Stomach (tissue), 4 donors: Measurements from ENCODE around the gene PKHD1.

ENCODE experiments used
- CTCF ChIP-seq, 7 experiments: fragments of 450-650 bp in 4 of 7; fragments of 200-600 bp in 3 of 7; sonication (generic) in 3 of 7; IDR thresholded peaks; one replicate each; pipeline ENCODE4 v1.5.1; 2016 to 2019; ENCODE audit warnings: antibody characterized with exemption in 7 of 7, control low read depth in 2 of 7, mild to moderate bottlenecking in 1 of 7
- POLR2A ChIP-seq, 4 donors: fragments of 450-650 bp; IDR thresholded peaks; one replicate each; pipeline ENCODE4 v1.6.1; 2016; ENCODE audit warnings: antibody characterized with exemption in 4 of 4, control low read depth in 2 of 4, mild to moderate bottlenecking in 1 of 4, moderate library complexity in 1 of 4
- POLR2AphosphoS5 ChIP-seq, 3 donors: sonication (generic); formaldehyde crosslinking; IDR thresholded peaks; one replicate each; pipeline ENCODE4 v1.6.1; 2016; ENCODE audit warnings: antibody characterized with exemption in 3 of 3

GRCh38 chr6:51654647-51655046 lies 432.8 kb downstream of the PKHD1 start:
- no peak for TF ChIP-seq CTCF (IDR thresholded peaks at IDR 0.05)
- TF ChIP-seq POLR2A (IDR thresholded peaks at IDR 0.05) = no peak
- TF ChIP-seq POLR2AphosphoS5 (IDR thresholded peaks at IDR 0.05) = no peak
